ENCODE measurements around the gene RNASE7.

Gene RNASE7

GRCh38 chr14:21048638-21049037 is 6.5 kb downstream of the RNASE7 start:
- DNase-seq (ENCODE audit: extremely low spot score) = no peak
- POLR2A ChIA-PET = no interaction called here
- TF ChIP-seq, protein P1, sequence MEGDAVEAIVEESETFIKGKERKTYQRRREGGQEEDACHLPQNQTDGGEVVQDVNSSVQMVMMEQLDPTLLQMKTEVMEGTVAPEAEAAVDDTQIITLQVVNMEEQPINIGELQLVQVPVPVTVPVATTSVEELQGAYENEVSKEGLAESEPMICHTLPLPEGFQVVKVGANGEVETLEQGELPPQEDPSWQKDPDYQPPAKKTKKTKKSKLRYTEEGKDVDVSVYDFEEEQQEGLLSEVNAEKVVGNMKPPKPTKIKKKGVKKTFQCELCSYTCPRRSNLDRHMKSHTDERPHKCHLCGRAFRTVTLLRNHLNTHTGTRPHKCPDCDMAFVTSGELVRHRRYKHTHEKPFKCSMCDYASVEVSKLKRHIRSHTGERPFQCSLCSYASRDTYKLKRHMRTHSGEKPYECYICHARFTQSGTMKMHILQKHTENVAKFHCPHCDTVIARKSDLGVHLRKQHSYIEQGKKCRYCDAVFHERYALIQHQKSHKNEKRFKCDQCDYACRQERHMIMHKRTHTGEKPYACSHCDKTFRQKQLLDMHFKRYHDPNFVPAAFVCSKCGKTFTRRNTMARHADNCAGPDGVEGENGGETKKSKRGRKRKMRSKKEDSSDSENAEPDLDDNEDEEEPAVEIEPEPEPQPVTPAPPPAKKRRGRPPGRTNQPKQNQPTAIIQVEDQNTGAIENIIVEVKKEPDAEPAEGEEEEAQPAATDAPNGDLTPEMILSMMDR (IDR thresholded peaks at IDR 0.05; ENCODE audit: control extremely low read depth, extremely low read depth, low read depth, missing control alignments) = no peak
- CTCF ChIA-PET = interaction anchor here (1.0 to 3.9 kb wide), 8 partner anchors 13 to 78 kb away, joined by 3 to 28 read pairs (median 6); partner anchors contain the start of gene RNASE13

DNA sequence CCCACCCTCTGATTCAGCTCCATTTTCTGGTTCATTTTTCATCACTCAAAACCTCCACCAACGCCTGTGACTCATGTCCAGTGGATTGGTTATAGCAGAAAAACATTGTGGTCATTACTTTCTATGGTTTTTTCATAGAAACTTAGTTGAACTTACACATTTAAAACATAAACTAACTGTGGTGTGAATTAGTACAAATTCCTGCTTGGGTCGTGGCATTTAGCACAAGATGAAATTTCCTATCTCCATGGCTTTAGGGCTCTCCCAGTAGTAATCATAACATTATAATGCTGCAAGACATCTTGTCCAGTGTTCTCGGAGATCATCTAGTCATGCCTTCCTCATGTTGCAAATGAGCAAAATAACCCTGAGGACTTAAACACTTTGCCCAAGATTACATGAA is 7.1 kb downstream of the RNASE7 start:
- TF ChIP-seq, protein P1 (IDR thresholded peaks at IDR 0.05; ENCODE audit: control extremely low read depth, extremely low read depth, low read depth, missing control alignments) = no peak
- CTCF ChIA-PET = interaction anchor here (2.3 to 3.9 kb wide), 3 partner anchors 19 to 43 kb away, joined by 11 to 28 read pairs (median 12); no protein-coding TSS in a partner anchor
- no peak for DNase-seq (ENCODE audit: extremely low spot score)
- POLR2A ChIA-PET = no interaction called here

DNA sequence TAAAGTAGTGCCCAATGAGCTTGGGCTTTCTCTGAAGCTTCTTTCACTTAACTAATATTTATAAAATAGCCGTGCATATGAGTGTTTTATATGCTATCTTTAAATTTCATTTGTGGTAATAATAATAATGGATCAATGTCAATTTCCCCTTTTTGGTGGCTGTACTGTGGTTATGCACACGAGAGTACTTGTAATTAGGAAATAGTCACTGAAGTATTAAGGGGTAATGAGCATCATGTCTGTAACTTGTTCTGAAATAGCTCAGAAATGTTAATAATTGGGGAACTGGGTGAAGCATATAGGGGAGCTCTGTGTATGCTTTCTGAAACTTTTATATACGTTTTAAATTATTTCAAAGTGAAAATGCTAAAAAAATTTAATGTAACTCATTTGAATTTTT is 8.4 kb downstream of the RNASE7 start:
- TF ChIP-seq, protein P1 (IDR thresholded peaks at IDR 0.05; ENCODE audit: control extremely low read depth, extremely low read depth, low read depth, missing control alignments) = no peak

GRCh38 chr14:21053184-21054122 is 11.3 kb downstream of the RNASE7 start:
- TF ChIP-seq, protein P1 (IDR thresholded peaks at IDR 0.05; ENCODE audit: control extremely low read depth, extremely low read depth, low read depth, missing control alignments) = no peak
- ChIA-PET POLR2A (no interaction called here), CTCF (interaction anchor here (1.2 kb wide), 1 partner anchor 48 kb away, joined by 3 read pairs; no protein-coding TSS in a partner anchor)
- DNase-seq (ENCODE audit: extremely low spot score) = no peak

More for the DNA sequence above, 8.4 kb downstream of the RNASE7 start:
- no peak for DNase-seq (ENCODE audit: extremely low spot score)
- CTCF ChIA-PET = interaction anchor here (0.8 to 2.9 kb wide), 5 partner anchors 11 to 80 kb away, joined by 3 to 16 read pairs (median 8); no protein-coding TSS in a partner anchor
- POLR2A ChIA-PET = no interaction called here

DNA sequence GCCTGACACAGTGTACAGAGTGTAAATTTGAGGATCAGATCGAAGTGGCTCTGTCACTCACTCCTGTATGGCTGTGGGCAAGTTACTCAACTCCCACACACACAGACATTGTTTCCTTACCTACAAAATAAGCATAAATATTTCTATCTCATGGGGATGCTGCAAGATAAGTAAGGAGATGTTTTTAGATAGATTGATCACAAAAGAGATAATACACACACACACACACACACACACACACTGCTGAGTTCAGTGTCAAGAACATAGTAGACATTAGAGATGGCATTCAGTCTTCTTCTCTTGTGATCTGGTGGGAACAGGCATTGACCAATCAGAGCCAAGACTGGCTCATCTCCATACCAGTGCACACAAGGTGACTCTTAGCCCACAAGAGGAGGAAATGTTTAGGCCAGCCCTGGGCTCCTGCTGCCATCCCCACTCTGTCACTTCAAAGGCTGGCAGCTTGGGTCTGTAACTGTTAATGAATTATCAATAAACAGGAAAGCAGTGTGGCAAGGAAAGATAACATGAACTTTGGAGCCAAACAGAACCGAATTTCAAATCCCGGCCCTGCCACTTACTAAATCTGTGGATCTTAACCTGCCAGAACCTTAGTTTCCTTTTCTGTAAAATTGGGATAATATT is 12.1 kb downstream of the RNASE7 start:
- DNase-seq (ENCODE audit: extremely low spot score) = no peak
- CTCF ChIA-PET = interaction anchor here (1.2 kb wide), 1 partner anchor 49 kb away, joined by 3 read pairs; no protein-coding TSS in a partner anchor
- TF ChIP-seq, protein P1 (IDR thresholded peaks at IDR 0.05; ENCODE audit: control extremely low read depth, extremely low read depth, low read depth, missing control alignments) = no peak
- POLR2A ChIA-PET = no interaction called here

DNA sequence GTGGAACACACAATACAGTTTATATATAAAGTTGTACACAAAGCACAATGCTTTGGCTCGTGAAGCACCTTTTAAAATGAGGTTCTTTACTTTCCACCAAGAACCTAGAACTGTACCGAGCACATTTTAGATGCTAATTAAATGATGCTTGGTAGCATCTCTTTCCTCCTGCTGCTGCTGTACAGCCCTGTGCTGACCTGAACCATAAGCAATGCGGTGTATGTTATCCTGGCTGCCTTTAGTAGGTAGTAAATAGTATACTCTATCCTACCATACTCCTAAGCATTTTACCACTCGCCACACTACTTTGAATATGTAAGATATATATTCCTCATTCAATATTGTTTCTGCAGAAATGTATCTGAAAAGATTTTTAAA is 12.6 kb downstream of the RNASE7 start:
- no peak for DNase-seq (ENCODE audit: extremely low spot score)
- ChIA-PET POLR2A (no interaction called here), CTCF (interaction anchor here (2.7 kb wide), 1 partner anchor 38 kb away, joined by 11 read pairs; no protein-coding TSS in a partner anchor)
- TF ChIP-seq, protein P1 (IDR thresholded peaks at IDR 0.05; ENCODE audit: control extremely low read depth, extremely low read depth, low read depth, missing control alignments) = no peak
